ENCODE results near the gene C2CD4C. TPM values are rescaled to one million over a fixed set of nuclear protein-coding genes. Genes with fewer than 3 reads are reported as not detected.

Gene C2CD4C
- polyA plus RNA-seq, 1 donor from 2014 or later = 21.4 TPM

GRCh38 chr19:441213-441836, 32.4 kb upstream of the C2CD4C start:
- Histone ChIP-seq H3K79me2 (replicated peaks; ENCODE audit: insufficient read depth, low read length) (no peaks in the 10 kb centered on the region), H3K27ac (ENCODE audit: low read length) (no peak overlapping the region), H3K9me2 (ENCODE audit: insufficient read depth, low read length) (no peaks in the 10 kb centered on the region), H3K4me3 (ENCODE audit: low read length) (no peak overlapping the region), H3K9me3 (ENCODE audit: low read length) (no peaks in the 10 kb centered on the region), H4K20me1 (ENCODE audit: insufficient read depth) (no peaks in the 10 kb centered on the region), H3K27me3 (ENCODE audit: insufficient read depth, low read depth, low read length) (no peaks in the 10 kb centered on the region), H3K36me3 (ENCODE audit: insufficient read depth, low read length) (no peaks in the 10 kb centered on the region), H2AFZ (ENCODE audit: low read depth, low read length) (no peak overlapping the region), H3F3A (ENCODE audit: insufficient read depth, low read length, poor library complexity, severe bottlenecking) (no peaks in the 10 kb centered on the region), H3K9ac (ENCODE audit: low read length) (no peak overlapping the region), H3K4me2 (ENCODE audit: low read length) (no peak overlapping the region)
- no peak for TF ChIP-seq EP300 (conservative IDR thresholded peaks at IDR 0.05; ENCODE audit: poor library complexity, severe bottlenecking)
- no peak for TF ChIP-seq CTCF (IDR thresholded peaks at IDR 0.05; ENCODE audit: poor library complexity, severe bottlenecking)
- no peak for TF ChIP-seq REST (IDR thresholded peaks at IDR 0.05; ENCODE audit: borderline replicate concordance)
- TF ChIP-seq MXI1 (conservative IDR thresholded peaks at IDR 0.05; ENCODE audit: poor library complexity, severe bottlenecking) = no peak
- TF ChIP-seq POLR2AphosphoS5 (IDR thresholded peaks at IDR 0.05) = no peak
- TF ChIP-seq EZH2 (IDR thresholded peaks at IDR 0.05; ENCODE audit: borderline replicate concordance, insufficient read depth, low read length, poor library complexity, severe bottlenecking) = no peak
- TF ChIP-seq TAF1 (IDR thresholded peaks at IDR 0.05; ENCODE audit: low read depth) = no peak
- TF ChIP-seq RAD21 (conservative IDR thresholded peaks at IDR 0.05) = no peak
- TF ChIP-seq SMC3 (conservative IDR thresholded peaks at IDR 0.05; ENCODE audit: poor library complexity) = no peak

GRCh38 chr19:440391-441212, 31.7 kb upstream of the C2CD4C start:
- Histone ChIP-seq H3K9ac (ENCODE audit: low read length) (no peak overlapping the region), H3K9me3 (ENCODE audit: low read length) (no peaks in the 10 kb centered on the region), H2AFZ (ENCODE audit: low read depth, low read length) (no peak overlapping the region), H3K27me3 (ENCODE audit: insufficient read depth, low read depth, low read length) (no peaks in the 10 kb centered on the region), H3F3A (ENCODE audit: insufficient read depth, low read length, poor library complexity, severe bottlenecking) (no peaks in the 10 kb centered on the region), H4K20me1 (ENCODE audit: insufficient read depth) (no peaks in the 10 kb centered on the region), H3K4me3 (ENCODE audit: low read length) (no peak overlapping the region), H3K27ac (ENCODE audit: low read length) (no peak overlapping the region), H3K36me3 (ENCODE audit: insufficient read depth, low read length) (no peaks in the 10 kb centered on the region), H3K9me2 (ENCODE audit: insufficient read depth, low read length) (no peaks in the 10 kb centered on the region), H3K4me2 (ENCODE audit: low read length) (no peak overlapping the region), H3K79me2 (replicated peaks; ENCODE audit: insufficient read depth, low read length) (no peaks in the 10 kb centered on the region)
- no peak for TF ChIP-seq SMC3 (conservative IDR thresholded peaks at IDR 0.05; ENCODE audit: poor library complexity)
- no peak for TF ChIP-seq REST (IDR thresholded peaks at IDR 0.05; ENCODE audit: borderline replicate concordance)
- no peak for TF ChIP-seq EP300 (conservative IDR thresholded peaks at IDR 0.05; ENCODE audit: poor library complexity, severe bottlenecking)
- no peak for TF ChIP-seq EZH2 (IDR thresholded peaks at IDR 0.05; ENCODE audit: borderline replicate concordance, insufficient read depth, low read length, poor library complexity, severe bottlenecking)
- TF ChIP-seq RAD21 (conservative IDR thresholded peaks at IDR 0.05) = no peak
- TF ChIP-seq TAF1 (IDR thresholded peaks at IDR 0.05; ENCODE audit: low read depth) = no peak
- TF ChIP-seq POLR2AphosphoS5 (IDR thresholded peaks at IDR 0.05) = no peak
- no peak for TF ChIP-seq MXI1 (conservative IDR thresholded peaks at IDR 0.05; ENCODE audit: poor library complexity, severe bottlenecking)
- TF ChIP-seq CTCF (IDR thresholded peaks at IDR 0.05; ENCODE audit: poor library complexity, severe bottlenecking) = no peak

Data from neural cell (in vitro differentiated cells).